Liver (tissue), 2 donors: ENCODE data around the gene FASN.

Experiments
- FOXA1 ChIP-seq: IDR thresholded peaks from 2 replicates; pipeline ENCODE4 v1.6.1; 2016; ENCODE audit warnings: antibody characterized with exemption
- YY1 ChIP-seq: IDR thresholded peaks from 2 replicates; pipeline ENCODE4 v1.6.1; 2016; ENCODE audit warnings: antibody characterized with exemption, mild to moderate bottlenecking
- TF ChIP-seq, protein P1 (sequence below): IDR thresholded peaks from 2 replicates; pipeline ENCODE4 v1.6.1; 2016; ENCODE audit warnings: antibody characterized with exemption
- TF ChIP-seq, protein P2 (sequence below): fragments of 150-350 bp; IDR thresholded peaks from 2 replicates; pipeline ENCODE4 v1.5.1; 2017; ENCODE audit warnings: improper control_type of control experiment, low read depth, low read length; ENCODE audit not compliant: missing input control
- donor health status: healthy.

DNA sequence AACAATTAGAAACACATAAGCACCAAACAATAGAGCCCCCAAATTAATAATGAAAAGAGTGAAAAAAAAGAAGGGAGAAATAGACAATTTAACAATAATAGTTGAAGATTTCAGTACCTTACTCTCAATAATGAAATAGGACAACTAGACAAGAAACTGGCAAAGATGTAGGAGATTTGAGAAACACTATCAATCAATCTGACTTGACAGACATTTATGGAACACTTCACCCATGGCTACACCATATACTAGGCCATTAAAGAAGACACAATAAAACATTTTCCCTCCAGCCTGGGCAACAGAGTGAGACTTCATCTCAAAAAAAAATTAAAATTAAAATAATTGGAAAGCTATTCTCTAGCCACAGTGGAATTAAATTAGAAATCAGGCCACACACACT, 27.4 kb downstream of the FASN start:
- TF ChIP-seq, protein P1, sequence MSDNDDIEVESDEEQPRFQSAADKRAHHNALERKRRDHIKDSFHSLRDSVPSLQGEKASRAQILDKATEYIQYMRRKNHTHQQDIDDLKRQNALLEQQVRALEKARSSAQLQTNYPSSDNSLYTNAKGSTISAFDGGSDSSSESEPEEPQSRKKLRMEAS = no peak
- TF ChIP-seq FOXA1 = no peak
- TF ChIP-seq, protein P2, sequence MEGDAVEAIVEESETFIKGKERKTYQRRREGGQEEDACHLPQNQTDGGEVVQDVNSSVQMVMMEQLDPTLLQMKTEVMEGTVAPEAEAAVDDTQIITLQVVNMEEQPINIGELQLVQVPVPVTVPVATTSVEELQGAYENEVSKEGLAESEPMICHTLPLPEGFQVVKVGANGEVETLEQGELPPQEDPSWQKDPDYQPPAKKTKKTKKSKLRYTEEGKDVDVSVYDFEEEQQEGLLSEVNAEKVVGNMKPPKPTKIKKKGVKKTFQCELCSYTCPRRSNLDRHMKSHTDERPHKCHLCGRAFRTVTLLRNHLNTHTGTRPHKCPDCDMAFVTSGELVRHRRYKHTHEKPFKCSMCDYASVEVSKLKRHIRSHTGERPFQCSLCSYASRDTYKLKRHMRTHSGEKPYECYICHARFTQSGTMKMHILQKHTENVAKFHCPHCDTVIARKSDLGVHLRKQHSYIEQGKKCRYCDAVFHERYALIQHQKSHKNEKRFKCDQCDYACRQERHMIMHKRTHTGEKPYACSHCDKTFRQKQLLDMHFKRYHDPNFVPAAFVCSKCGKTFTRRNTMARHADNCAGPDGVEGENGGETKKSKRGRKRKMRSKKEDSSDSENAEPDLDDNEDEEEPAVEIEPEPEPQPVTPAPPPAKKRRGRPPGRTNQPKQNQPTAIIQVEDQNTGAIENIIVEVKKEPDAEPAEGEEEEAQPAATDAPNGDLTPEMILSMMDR = no peak
- no peak for TF ChIP-seq YY1
